Right atrium auricular region (tissue), 2 donors: ENCODE data around the gene MTERF4. TPM values are rescaled to one million over a fixed set of nuclear protein-coding genes. Genes with fewer than 3 reads are reported as not detected.
"Not testable (repeated sequence)": the region's sequence is repeated elsewhere in the genome, so short reads cannot be mapped to it uniquely, and the experiment has no call there.

ENCODE experiments used
- DNase-seq: peaks from one replicate; pipeline ENCODE4 v3.0.0-alpha.2; 2019; ENCODE audit warnings: low spot score
- H3K27ac ChIP-seq, 2 donors: fragments of 200-600 bp; sonication (generic); 1 replicate in 1 of 2; 2 replicates in 1 of 2; pipeline ENCODE4 v1.5.1; 2016 to 2019
- H3K27me3 ChIP-seq, 2 donors: fragments of 200-600 bp; sonication (generic); one replicate each; pipeline versions ENCODE4 v1.5.1 to v1.6.0; 2017 to 2019
- H3K36me3 ChIP-seq: fragments of 200-600 bp; sonication (generic); one replicate; pipeline ENCODE4 v1.5.1; 2016
- H3K4me1 ChIP-seq, 2 donors: fragments of 200-600 bp; sonication (generic); one replicate each; pipeline versions ENCODE4 v1.5.1 to v1.6.0; 2017 to 2019
- H3K4me3 ChIP-seq, 2 donors: fragments of 200-600 bp; sonication (generic); 1 replicate in 1 of 2; 2 replicates in 1 of 2; pipeline ENCODE4 v1.5.1; 2017 to 2019; ENCODE audit warnings: mild to moderate bottlenecking in 1 of 2, moderate library complexity in 1 of 2
- H3K9me3 ChIP-seq, 2 donors: fragments of 200-600 bp; sonication (generic); one replicate each; pipeline ENCODE4 v1.5.1; 2019
- total RNA-seq, 2 donors: library from RNA; depleted of rRNA; stranded (reverse); fragments of >200 nt; gene quantifications; one replicate each; pipeline ENCODE4 v1.1.0, GENCODE V29; 2016
- TF ChIP-seq, protein P1 (sequence below), 2 donors: fragments of 200-600 bp; sonication (generic); IDR thresholded peaks; one replicate each; pipeline ENCODE4 v1.5.1; 2019; ENCODE audit warnings: antibody characterized with exemption in 2 of 2

Gene MTERF4
- total RNA-seq, 2 donors from 2014 or later, result 20.6 to 25.3 TPM

DNA sequence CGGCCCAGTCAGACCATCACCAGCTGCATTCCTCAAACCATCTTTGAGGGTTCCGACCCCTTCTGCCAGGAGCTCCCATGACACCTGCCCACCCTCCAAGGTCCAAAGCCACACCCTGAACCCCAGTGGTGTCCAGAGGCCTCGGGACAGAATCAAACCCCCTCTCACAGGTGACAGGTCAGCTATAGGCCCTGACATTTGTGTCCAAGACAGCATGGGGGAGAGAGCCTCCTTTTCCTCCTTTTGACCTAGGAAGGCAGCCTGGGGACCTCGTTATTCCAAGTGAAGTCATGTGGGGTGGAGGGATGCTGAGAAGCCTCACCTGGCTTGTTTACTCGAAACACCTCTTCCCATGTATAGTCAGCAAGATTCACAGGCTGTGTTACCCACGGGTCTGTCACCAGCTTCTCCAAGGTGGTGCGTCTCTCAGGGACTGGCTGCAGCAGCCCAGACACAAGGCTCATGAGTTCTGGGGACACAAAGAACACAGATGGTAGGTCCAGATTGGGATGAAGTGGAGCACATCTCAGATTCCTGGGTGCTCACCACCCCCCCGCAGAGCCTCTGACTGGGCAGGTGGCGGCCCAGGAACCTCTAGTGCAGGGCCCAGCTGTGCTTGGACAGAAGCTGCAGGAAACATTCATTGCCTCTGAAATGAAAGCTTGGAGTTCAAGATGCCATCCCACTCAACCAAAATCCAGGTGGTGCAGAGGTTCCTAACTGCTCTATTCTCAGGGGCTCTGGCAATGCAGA, 5.1 kb upstream of the MTERF4 start:
- TF ChIP-seq, protein P1, sequence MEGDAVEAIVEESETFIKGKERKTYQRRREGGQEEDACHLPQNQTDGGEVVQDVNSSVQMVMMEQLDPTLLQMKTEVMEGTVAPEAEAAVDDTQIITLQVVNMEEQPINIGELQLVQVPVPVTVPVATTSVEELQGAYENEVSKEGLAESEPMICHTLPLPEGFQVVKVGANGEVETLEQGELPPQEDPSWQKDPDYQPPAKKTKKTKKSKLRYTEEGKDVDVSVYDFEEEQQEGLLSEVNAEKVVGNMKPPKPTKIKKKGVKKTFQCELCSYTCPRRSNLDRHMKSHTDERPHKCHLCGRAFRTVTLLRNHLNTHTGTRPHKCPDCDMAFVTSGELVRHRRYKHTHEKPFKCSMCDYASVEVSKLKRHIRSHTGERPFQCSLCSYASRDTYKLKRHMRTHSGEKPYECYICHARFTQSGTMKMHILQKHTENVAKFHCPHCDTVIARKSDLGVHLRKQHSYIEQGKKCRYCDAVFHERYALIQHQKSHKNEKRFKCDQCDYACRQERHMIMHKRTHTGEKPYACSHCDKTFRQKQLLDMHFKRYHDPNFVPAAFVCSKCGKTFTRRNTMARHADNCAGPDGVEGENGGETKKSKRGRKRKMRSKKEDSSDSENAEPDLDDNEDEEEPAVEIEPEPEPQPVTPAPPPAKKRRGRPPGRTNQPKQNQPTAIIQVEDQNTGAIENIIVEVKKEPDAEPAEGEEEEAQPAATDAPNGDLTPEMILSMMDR (IDR thresholded peaks at IDR 0.05), result no peak

DNA sequence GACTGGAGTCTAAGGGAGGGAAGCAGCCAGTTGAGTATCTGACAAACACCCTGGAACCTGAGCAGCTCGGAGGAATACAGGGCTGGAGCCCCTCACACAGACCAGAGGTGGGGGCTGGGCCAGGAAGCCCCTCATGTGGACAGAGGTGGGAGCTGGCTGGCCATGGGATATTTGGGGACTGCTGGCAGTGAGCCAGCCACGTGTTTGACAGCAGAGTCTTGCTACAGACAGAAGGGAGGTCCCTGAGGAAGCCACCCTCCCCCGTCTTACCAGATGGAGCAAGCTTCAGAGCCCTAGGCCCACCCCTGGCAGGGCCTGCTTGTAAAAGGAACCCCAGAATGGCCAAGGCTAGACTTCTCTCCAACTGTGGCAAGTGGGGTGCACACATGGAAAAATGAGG, 3.6 kb upstream of the MTERF4 start:
- TF ChIP-seq, protein P1 (IDR thresholded peaks at IDR 0.05), result no peak
- Histone ChIP-seq H3K9me3 (no peaks in the 10 kb centered on the region), H3K4me1 (peaks cover 0 to 18% of the 10 kb centered on the region in 2 donors), H3K36me3 (no peaks in the 10 kb centered on the region), H3K27ac (no peak overlapping the region), H3K27me3 (no peaks in the 10 kb centered on the region), H3K4me3 (no peak overlapping the region)
- no peak for DNase-seq

More for the DNA sequence above, 5.1 kb upstream of the MTERF4 start:
- Histone ChIP-seq H3K27me3 (no peaks in the 10 kb centered on the region), H3K9me3 (no peaks in the 10 kb centered on the region), H3K4me3 (no peak overlapping the region), H3K36me3 (no peaks in the 10 kb centered on the region), H3K27ac (no peak overlapping the region), H3K4me1 (peaks cover 0 to 9% of the 10 kb centered on the region in 2 donors)
- no peak for DNase-seq

DNA sequence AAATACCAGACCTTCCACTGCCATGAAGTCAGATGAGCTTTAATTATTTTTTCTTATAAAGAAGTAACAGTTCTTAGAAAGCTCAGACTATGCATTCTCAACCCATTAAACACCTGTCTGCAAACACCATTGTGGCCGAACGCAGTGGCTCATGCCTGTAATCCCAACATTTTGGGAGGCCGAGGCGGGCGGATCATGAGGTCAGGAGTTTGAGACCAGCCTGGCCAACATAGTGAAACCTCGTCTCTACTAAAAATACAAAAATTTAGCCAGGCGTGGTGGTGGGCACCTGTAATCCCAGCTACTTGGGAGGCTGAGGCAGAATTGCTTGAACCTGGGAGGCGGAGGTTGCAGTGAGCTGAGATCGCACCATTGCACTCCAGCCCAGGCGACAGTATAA, 2.5 kb upstream of the MTERF4 start:
- H3K36me3 ChIP-seq, H3K27me3 ChIP-seq, H3K9me3 ChIP-seq, DNase-seq, H3K27ac ChIP-seq, H3K4me3 ChIP-seq: not testable (repeated sequence)
- H3K4me1 ChIP-seq, result peaks cover 0 to 18% of the 10 kb centered on the region in 2 donors

DNA sequence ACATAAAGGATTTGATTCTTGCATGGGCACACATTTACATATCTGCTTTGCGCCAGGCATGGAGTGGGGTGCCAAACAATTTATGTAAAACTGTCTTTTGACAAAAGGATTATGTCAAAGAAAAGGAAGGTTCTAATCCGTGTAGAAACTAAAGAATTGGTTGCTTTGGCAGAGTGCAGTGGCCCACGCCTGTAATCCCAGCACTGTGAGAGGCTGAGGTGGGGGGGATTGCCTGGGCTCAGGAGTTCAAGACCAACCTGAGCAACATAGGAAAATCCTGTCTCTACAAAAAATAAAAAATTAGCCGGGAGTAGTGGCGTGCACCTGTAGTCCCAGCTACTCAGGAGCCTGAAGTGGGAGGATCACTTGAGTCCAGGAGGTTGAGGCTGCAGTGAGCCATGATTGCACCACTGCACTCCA, 1.1 kb upstream of the MTERF4 start:
- Histone ChIP-seq H3K27ac (no peak overlapping the region), H3K36me3 (no peaks in the 10 kb centered on the region), H3K4me1 (peaks cover 0 to 18% of the 10 kb centered on the region in 2 donors), H3K4me3 (peak overlapping the region; percentile 94 to 97), H3K27me3 (no peaks in the 10 kb centered on the region), H3K9me3 (no peaks in the 10 kb centered on the region)
- TF ChIP-seq, protein P1 (IDR thresholded peaks at IDR 0.05), result no peak
- no peak for DNase-seq

DNA sequence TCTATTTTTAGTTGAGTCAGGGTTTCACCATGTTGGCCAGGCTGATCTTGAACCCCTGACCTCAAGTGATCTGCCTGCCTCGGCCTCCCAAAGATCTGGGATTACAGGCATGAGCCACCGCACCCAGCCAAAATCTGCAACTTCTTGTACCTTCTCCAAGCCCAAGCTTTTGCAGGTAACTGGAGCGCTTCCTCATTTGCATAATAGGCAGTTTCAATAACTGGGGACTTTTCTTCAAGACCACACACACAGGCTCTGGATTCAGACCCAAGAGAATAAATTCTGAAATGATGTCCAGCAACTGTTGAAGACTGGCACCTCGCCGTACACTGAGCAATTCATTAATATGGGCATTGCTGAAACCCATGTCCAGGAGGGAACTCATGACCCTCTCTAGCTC, 2.8 kb downstream of the MTERF4 start:
- TF ChIP-seq, protein P1 (IDR thresholded peaks at IDR 0.05), result no peak
- H3K36me3 ChIP-seq, result peaks cover 31% of the 10 kb centered on the region
- no peaks in the 10 kb centered on the region for H3K27me3 ChIP-seq
- no peaks in the 10 kb centered on the region for H3K9me3 ChIP-seq
- no peak for DNase-seq
- peaks cover 0 to 18% of the 10 kb centered on the region in 2 donors for H3K4me1 ChIP-seq
- no peak overlapping the region for H3K4me3 ChIP-seq
- no peak overlapping the region for H3K27ac ChIP-seq

DNA sequence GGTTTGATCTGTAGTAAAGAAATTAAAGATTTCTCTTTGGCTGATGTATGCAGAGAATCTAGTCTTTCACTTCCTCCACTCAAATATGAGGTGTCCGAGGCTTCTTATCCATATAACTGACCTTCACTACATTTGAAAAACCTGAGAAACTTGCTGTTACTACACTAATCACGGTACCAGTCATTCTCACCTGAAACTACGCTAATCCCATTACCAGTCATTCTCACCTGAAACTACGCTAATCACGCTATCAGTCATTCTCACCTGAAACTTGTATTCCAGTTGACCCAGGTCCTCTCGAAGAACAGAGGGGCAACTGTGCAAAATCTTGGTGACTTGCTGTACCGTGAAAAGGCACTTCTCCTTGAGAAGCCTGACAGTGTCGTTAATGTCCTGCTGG, 5.1 kb downstream of the MTERF4 start:
- TF ChIP-seq, protein P1 (IDR thresholded peaks at IDR 0.05), result no peak
- DNase-seq, result no peak
- Histone ChIP-seq H3K4me3 (no peak overlapping the region), H3K27ac (no peak overlapping the region), H3K36me3 (peaks cover 54% of the 10 kb centered on the region), H3K4me1 (peaks cover 0 to 10% of the 10 kb centered on the region in 2 donors), H3K27me3 (no peaks in the 10 kb centered on the region), H3K9me3 (no peaks in the 10 kb centered on the region)
